ENCODE data around the gene ARHGAP24. TPM values are rescaled to one million over a fixed set of nuclear protein-coding genes. Genes with fewer than 3 reads are reported as not detected.

ARHGAP24 gene
- polyA plus RNA-seq, 3 donors: 12.5 to 32.0 (median 18.8) TPM

DNA sequence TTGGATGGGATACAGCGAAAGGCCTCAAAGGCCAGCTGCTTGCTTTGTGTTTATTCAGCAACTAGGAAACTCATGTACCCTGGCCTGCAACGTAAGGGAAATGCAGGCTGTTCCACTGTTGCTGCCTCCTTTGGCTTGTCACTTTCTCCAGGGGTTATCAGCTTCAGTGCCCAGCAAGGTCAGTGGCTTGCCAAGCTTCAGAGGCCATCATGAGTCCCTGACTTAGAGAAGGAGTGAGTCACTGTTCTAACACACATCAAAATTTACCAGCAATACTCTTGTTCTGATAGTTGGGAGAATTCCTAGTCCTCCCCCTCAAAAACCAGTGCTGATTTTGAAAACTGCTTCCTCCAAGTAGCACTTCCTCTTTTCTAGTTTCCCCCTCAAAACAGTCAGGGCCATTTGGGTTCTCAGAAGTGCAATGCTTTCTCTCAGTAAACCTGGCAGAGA is 250.8 kb downstream of the ARHGAP24 start:
- intact Hi-C loops (cut with micrococcal nuclease): no loop called here
- Mint-ChIP-seq H3K36me3 (peaks cover 15 to 23% of the 10 kb centered on the region in 2 donors), H3K4me1 (peaks cover 39% of the 10 kb centered on the region), H3K4me3 (peak overlapping the region; percentile 24 to 68), H3K27ac (peak overlapping the region; percentile 82 to 93 (median 89)), H3K9me3 (peaks cover 0 to 4% (median 0%) of the 10 kb centered on the region in 7 donors), H3K27me3 (ENCODE audit: low read depth in 3 of 3) (peaks cover 0 to 1% (median 0%) of the 10 kb centered on the region in 3 donors)
- no peaks in the 10 kb centered on the region for H3K9me3 ChIP-seq (replicated peaks in 1 of 2; ENCODE audit: control insufficient read depth in 1 of 2, insufficient read depth in 1 of 2, low read length in 2 of 2)
- TF ChIP-seq CTCF (IDR thresholded peaks at IDR 0.05): no peak
- H2AFZ ChIP-seq (ENCODE audit: insufficient read depth, low read depth, low read length, poor library complexity, severe bottlenecking): peak overlapping the region; percentile 54
- peaks cover 26 to 34% of the 10 kb centered on the region in 2 donors for H3K4me1 ChIP-seq (ENCODE audit: control insufficient read depth in 1 of 2, insufficient read depth in 2 of 2, low read length in 2 of 2)
- WGBS (ENCODE audit: insufficient coverage): 42% methylated on average over 2 of the region's 2 CpGs
- no peaks in the 10 kb centered on the region for H3K27me3 ChIP-seq (ENCODE audit: control insufficient read depth in 2 of 2, insufficient read depth in 2 of 2, low read length in 2 of 2)
- DNase-seq: peak; percentile 60 to 78 (median 62)
- H3K9ac ChIP-seq (ENCODE audit: insufficient read depth, low read length, poor library complexity, severe bottlenecking): peak overlapping the region; percentile 25
- peak overlapping the region; percentile 72 to 91 for H3K27ac ChIP-seq (ENCODE audit: low read depth in 1 of 2, low read length in 2 of 2)
- peak overlapping the region in 1 of 3 experiments; percentile 54 for H3K4me3 ChIP-seq (replicated peaks in 1 of 3; ENCODE audit: low read depth in 2 of 3, low read length in 3 of 3)
- peaks cover 3 to 19% of the 10 kb centered on the region in 2 donors for H3K36me3 ChIP-seq (replicated peaks in 1 of 2; ENCODE audit: control insufficient read depth in 1 of 2, insufficient read depth in 2 of 2, low read length in 2 of 2)
- no peaks in the 10 kb centered on the region for H3K79me2 ChIP-seq (ENCODE audit: insufficient read depth, low read length)
- H3K4me2 ChIP-seq (replicated peaks; ENCODE audit: extremely low read depth, low read length, poor library complexity, severe bottlenecking): peak overlapping the region; percentile 58
- H4K20me1 ChIP-seq (ENCODE audit: insufficient read depth, low read length): no peaks in the 10 kb centered on the region

DNA sequence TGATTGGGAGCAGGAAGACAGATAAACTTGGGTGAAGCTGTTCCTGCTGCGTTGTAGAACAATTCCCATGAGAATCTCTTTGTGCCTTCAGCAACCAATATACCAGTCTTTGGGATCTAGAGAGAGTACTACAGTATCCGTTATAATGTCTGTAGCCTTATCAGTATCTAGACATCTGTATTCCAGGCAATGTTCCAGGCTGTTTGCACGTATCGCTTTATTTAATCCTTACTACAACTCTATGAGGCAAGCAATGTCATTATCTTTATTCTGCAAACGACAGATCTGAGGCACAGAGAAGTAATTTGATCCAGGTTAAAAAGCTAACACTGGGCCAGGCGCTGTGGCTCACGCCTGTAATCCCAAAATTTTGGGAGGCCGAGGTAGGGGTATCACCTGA is 251.6 kb downstream of the ARHGAP24 start:
- Histone ChIP-seq H3K4me1 (ENCODE audit: control insufficient read depth in 1 of 2, insufficient read depth in 2 of 2, low read length in 2 of 2) (peaks cover 26 to 34% of the 10 kb centered on the region in 2 donors), H3K36me3 (replicated peaks in 1 of 2; ENCODE audit: control insufficient read depth in 1 of 2, insufficient read depth in 2 of 2, low read length in 2 of 2) (peaks cover 3 to 19% of the 10 kb centered on the region in 2 donors), H3K9me3 (replicated peaks in 1 of 2; ENCODE audit: control insufficient read depth in 1 of 2, insufficient read depth in 1 of 2, low read length in 2 of 2) (no peaks in the 10 kb centered on the region), H3K27me3 (ENCODE audit: control insufficient read depth in 2 of 2, insufficient read depth in 2 of 2, low read length in 2 of 2) (no peaks in the 10 kb centered on the region), H4K20me1 (ENCODE audit: insufficient read depth, low read length) (no peaks in the 10 kb centered on the region), H2AFZ (ENCODE audit: insufficient read depth, low read depth, low read length, poor library complexity, severe bottlenecking) (no peak overlapping the region), H3K27ac (ENCODE audit: low read depth in 1 of 2, low read length in 2 of 2) (peak overlapping the region; percentile 72 to 91), H3K79me2 (ENCODE audit: insufficient read depth, low read length) (no peaks in the 10 kb centered on the region), H3K4me2 (replicated peaks; ENCODE audit: extremely low read depth, low read length, poor library complexity, severe bottlenecking) (peak overlapping the region; percentile 58), H3K4me3 (replicated peaks in 1 of 3; ENCODE audit: low read depth in 2 of 3, low read length in 3 of 3) (peak overlapping the region in 1 of 3 experiments; percentile 54), H3K9ac (ENCODE audit: insufficient read depth, low read length, poor library complexity, severe bottlenecking) (no peak overlapping the region)
- DNase-seq: no peak
- no peak for TF ChIP-seq CTCF (IDR thresholded peaks at IDR 0.05)
- peaks cover 0 to 1% (median 0%) of the 10 kb centered on the region in 3 donors for H3K27me3 Mint-ChIP-seq (ENCODE audit: low read depth in 3 of 3)
- intact Hi-C loops (cut with micrococcal nuclease): no loop called here
- 100% methylated on average over 4 of the region's 8 CpGs for WGBS (ENCODE audit: insufficient coverage)
- peak overlapping the region in 6 of 7 donors; percentile 82 to 91 (median 89) for H3K27ac Mint-ChIP-seq
- peaks cover 39% of the 10 kb centered on the region for H3K4me1 Mint-ChIP-seq
- H3K9me3 Mint-ChIP-seq: peaks cover 0 to 3% (median 0%) of the 10 kb centered on the region in 7 donors
- no peak overlapping the region for H3K4me3 Mint-ChIP-seq
- peaks cover 15 to 23% of the 10 kb centered on the region in 2 donors for H3K36me3 Mint-ChIP-seq

Measured in CD14-positive monocyte (primary cell).